GM18502 (cell line): Measurements from ENCODE around the gene ZNF284.
"Not testable (repeated sequence)": the region's sequence is repeated elsewhere in the genome, so short reads cannot be mapped to it uniquely, and the experiment has no call there.

Experiments
- ATAC-seq: cut with Tn5 transposase; IDR thresholded peaks from one replicate; pipeline ENCODE4 v1.9.1; 2021; ENCODE audit warnings: mild to moderate bottlenecking; ENCODE audit not compliant: unreplicated experiment, poor library complexity

ZNF284 gene

DNA sequence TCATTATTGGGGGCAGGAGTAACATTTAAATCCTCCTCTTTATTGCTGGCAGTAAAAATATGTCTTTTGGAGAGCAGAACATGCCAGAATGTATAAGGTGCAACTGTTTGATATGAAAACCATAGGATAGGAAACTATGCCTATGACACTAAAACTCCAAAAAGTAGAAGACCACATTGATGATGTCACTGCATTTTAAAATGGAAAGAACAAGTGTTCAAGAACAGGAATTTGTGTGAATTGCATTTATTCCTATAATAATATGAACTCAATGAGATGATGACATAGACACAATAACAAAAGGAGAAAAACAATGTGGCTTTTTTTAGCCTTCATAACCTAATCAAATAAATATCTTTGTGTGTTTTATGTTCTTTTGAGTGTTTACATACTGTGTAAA, 37.5 kb downstream of the ZNF284 start:
- ATAC-seq, result no peak

DNA sequence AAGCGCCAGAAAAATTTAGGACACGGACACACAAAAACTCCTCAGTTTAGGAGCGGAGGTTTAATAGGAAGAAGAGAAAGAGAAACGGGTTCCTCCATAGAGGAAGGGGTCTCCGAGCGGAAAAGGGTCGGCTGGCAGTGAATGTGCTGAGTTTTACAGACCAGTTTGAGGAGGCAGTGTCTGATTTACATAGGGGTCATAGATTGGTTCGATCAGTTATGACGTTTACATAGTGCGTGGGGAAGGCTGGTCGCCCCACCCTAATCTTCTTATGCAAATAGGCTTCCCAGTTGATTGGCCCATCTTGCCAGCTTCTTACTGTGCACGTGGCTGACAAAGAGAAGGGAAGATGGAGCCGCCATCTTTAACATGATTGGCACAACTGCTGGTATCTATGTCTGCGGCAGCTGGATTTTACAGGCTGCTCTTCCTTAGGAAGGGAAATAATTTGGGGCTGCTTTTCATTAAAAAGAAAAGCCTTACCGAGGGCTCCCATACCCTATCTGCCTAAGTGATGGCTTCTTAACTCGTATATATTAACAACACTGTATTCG, 40.0 kb downstream of the ZNF284 start:
- ATAC-seq, result no peak

DNA sequence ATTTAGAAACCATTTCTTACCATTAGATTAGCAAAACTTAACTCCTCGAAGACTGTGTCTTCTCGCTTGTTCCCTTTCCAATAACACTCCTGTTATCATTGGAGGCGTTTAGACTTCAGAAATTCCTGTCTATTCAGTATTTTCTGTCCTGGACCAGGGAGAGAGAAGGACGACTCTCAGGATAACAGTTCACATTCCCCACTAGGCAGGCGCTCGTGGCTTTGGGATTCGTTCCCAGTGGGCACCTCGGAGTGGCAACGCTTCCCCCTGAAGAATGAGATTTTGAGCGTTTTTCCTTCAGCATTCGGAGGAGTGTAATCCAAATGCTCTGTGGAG, 40.8 kb downstream of the ZNF284 start:
- no peak for ATAC-seq

DNA sequence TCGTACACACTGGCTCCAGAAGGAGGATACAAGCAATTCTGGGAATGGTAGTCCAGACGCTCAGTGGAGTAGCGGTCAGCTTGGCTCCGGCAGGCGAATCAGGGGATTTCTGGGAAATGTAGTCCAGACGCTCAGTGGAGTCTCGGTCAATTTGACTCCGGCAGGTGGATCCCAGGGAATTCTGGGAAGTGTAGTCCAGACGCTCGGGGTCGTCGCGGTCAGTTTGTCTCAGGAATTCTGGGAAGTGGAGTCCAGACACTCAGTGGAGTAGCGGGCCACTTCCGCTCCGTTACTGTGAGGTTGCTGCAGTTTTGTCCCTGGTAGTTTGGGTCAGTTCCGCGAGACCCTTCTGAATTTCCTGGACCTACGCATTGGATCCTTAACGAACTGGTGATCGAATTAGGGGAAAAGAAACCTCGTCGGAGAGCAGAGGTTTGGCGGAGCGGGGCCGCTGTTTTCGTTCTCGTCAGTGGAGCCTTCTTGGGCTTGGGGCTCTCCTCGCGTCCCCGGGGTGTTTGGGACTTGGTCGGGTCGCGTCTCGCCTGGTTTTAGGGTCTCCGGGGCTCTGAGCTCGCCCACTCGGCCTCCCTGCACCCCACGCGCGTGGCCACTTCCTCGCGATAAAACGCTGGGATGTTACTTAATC, 41.3 kb downstream of the ZNF284 start, which contains the start of gene ZNF225:
ZNF225 (plus strand) TSS at position 262 of the 646 bp plus-strand sequence. CDS start 2,429 bp downstream, outside the sequence.
- peak; percentile 82 for ATAC-seq

DNA sequence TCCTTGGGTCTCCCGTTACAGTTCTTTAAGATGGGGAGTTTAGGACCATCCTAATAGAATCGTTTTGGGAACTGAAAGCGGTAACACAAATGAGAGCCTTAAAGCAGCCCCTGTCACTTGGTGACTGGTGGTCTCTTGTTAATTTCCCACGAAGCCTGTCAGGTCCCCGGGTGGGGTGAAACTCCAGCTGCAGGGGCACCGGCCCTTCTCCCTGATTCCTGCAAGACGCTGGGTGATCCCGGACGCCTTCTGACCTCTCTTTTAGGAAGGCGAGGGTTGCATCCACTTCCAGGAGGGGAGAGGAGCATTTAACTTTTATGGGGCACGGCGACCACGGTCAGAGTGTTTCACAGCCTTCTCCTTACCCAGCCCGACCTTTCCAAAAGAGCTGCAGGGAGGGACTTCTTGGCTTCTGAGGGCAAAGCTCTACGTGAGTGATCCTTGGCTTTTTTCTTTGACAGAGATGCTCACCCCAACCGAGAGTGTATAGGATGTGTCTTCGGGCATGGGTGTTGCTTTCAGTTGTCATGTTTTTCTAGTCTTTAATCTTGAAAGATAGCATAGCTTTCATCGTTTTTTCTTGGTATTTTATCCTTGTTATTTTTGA, 41.9 kb downstream of the ZNF284 start:
- peak; percentile 18 for ATAC-seq

DNA sequence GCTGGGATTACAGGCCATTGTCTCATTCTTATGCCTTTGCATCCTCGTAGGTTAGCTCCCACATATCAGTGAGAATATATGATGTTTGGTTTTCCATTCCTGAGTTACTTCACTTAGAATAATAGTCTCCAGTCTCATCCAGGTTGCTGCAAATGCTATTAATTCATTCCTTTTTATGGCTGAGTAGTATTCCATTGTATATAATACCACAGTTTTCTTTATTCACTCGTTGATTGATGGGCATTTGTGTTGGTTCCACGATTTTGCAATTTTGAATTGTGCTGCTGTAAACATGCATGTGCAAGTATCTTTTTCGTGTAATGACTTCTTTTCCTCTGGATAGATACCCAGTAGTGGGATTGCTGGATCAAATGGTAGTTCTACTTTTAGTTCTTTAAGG, 49.2 kb downstream of the ZNF284 start:
- ATAC-seq, result not testable (repeated sequence)

DNA sequence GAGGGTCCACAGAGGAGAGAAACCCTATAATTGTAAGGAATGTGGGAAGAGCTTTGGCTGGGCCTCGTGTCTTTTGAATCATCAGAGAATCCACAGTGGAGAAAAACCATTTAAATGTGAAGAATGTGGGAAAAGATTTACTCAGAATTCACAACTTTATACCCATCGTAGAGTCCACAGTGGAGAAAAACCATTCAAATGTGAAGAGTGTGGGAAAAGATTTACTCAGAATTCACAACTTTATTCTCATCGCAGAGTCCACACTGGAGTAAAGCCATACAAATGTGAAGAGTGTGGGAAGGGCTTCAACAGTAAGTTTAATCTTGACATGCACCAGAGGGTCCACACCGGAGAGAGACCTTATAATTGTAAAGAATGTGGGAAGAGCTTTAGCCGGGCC, 60.0 kb downstream of the ZNF284 start:
- no peak for ATAC-seq
